ENCODE measurements around the gene VAMP2.
A peak's percentile ranks its signal among the peaks of the same experiment; 100 is the strongest.

- TF ChIP-seq EZH2 (IDR thresholded peaks at IDR 0.05; ENCODE audit: borderline replicate concordance, insufficient read depth, low read length, poor library complexity, severe bottlenecking) (no peak), MXI1 (conservative IDR thresholded peaks at IDR 0.05; ENCODE audit: poor library complexity, severe bottlenecking) (no peak), POLR2AphosphoS5 (IDR thresholded peaks at IDR 0.05) (no peak), EP300 (conservative IDR thresholded peaks at IDR 0.05; ENCODE audit: poor library complexity, severe bottlenecking) (no peak), REST (IDR thresholded peaks at IDR 0.05; ENCODE audit: borderline replicate concordance) (peak; percentile 39)
- TF ChIP-seq, protein P1, sequence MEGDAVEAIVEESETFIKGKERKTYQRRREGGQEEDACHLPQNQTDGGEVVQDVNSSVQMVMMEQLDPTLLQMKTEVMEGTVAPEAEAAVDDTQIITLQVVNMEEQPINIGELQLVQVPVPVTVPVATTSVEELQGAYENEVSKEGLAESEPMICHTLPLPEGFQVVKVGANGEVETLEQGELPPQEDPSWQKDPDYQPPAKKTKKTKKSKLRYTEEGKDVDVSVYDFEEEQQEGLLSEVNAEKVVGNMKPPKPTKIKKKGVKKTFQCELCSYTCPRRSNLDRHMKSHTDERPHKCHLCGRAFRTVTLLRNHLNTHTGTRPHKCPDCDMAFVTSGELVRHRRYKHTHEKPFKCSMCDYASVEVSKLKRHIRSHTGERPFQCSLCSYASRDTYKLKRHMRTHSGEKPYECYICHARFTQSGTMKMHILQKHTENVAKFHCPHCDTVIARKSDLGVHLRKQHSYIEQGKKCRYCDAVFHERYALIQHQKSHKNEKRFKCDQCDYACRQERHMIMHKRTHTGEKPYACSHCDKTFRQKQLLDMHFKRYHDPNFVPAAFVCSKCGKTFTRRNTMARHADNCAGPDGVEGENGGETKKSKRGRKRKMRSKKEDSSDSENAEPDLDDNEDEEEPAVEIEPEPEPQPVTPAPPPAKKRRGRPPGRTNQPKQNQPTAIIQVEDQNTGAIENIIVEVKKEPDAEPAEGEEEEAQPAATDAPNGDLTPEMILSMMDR (IDR thresholded peaks at IDR 0.05; ENCODE audit: poor library complexity, severe bottlenecking): no peak
Observed at GRCh38 chr17:8173871-8174322, 11.1 kb upstream of the VAMP2 start.
